T-helper 1 cell (primary cell): ENCODE measurements around the gene EGR1.

Source experiments
- DNase-seq, 5 donors: peaks; one replicate each; pipeline ENCODE4 v3.0.0-alpha.2; 2012 to 2020

The EGR1 gene

GRCh38 chr5:138453590-138453989 lies 11.7 kb upstream of the EGR1 start:
- DNase-seq: no peak

GRCh38 chr5:138454121-138454520 lies 11.2 kb upstream of the EGR1 start:
- no peak for DNase-seq

- no peak for DNase-seq
Observed at GRCh38 chr5:138455232-138455930, 9.9 kb upstream of the EGR1 start.

GRCh38 chr5:138457531-138458275 lies 7.6 kb upstream of the EGR1 start:
- DNase-seq: no peak

- DNase-seq: no peak
Observed at GRCh38 chr5:138458384-138458783, 6.9 kb upstream of the EGR1 start.

- DNase-seq: no peak
Observed at GRCh38 chr5:138458856-138459255, 6.4 kb upstream of the EGR1 start.

- DNase-seq: peak; percentile 63 to 84 (median 76)
Observed at GRCh38 chr5:138459311-138459933, 5.9 kb upstream of the EGR1 start.

GRCh38 chr5:138460032-138460693 lies 5.1 kb upstream of the EGR1 start:
- DNase-seq: no peak

- no peak for DNase-seq
Observed at GRCh38 chr5:138461343-138462125, 3.7 kb upstream of the EGR1 start.

GRCh38 chr5:138463419-138464007 lies 1.8 kb upstream of the EGR1 start:
- DNase-seq: no peak

- peak; percentile 86 to 95 (median 90) for DNase-seq
Observed at GRCh38 chr5:138464008-138464387, 1.3 kb upstream of the EGR1 start.

GRCh38 chr5:138464388-138465260 lies 655 bp upstream of the EGR1 start:
- DNase-seq: peak; percentile 90 to 98 (median 95)

GRCh38 chr5:138466125-138466899 lies 1.0 kb downstream of the EGR1 start:
- DNase-seq: peak in 1 of 5 donors; percentile 24

GRCh38 chr5:138466900-138467710 lies 1.8 kb downstream of the EGR1 start:
- peak in 2 of 5 donors; percentile 37 to 67 for DNase-seq

GRCh38 chr5:138467711-138468132 lies 2.4 kb downstream of the EGR1 start:
- DNase-seq: peak in 1 of 5 donors; percentile 61

- peak in 1 of 5 donors; percentile 50 for DNase-seq
Observed at GRCh38 chr5:138468133-138468965, 3.1 kb downstream of the EGR1 start.

- DNase-seq: no peak
Observed at GRCh38 chr5:138468966-138469539, 3.8 kb downstream of the EGR1 start.
